ENCODE results near the gene BNC1. TPM values are rescaled to one million over a fixed set of nuclear protein-coding genes. Genes with fewer than 3 reads are reported as not detected.

Gene BNC1
- polyA plus RNA-seq, 1 of the 3 experiments (the other 2 are of a cell fraction) = not detected

GRCh38 chr15:83305704-83306291 lies 21.3 kb upstream of the BNC1 start:
- H3K9me2 ChIP-seq = no peaks in the 10 kb centered on the region
- H4K20me1 ChIP-seq (ENCODE audit: insufficient read depth) = no peaks in the 10 kb centered on the region
- H3K27me3 ChIP-seq (ENCODE audit: insufficient read depth) = peaks cover 7% of the 10 kb centered on the region; the same call in 1 of the 2 replicates
- no peaks in the 10 kb centered on the region for H3F3A ChIP-seq (replicated peaks; ENCODE audit: insufficient read depth)
- TF ChIP-seq RFX5 (IDR thresholded peaks at IDR 0.05; ENCODE audit: low read length) = no peak
- TF ChIP-seq USF2 (IDR thresholded peaks at IDR 0.05; ENCODE audit: borderline replicate concordance, low read depth, low read length) = no peak
- TF ChIP-seq ELF1 (IDR thresholded peaks at IDR 0.05) = no peak
- TF ChIP-seq PBX3 (IDR thresholded peaks at IDR 0.05) = no peak
- no peak for TF ChIP-seq GATA2 (CRISPR knock-in tag; IDR thresholded peaks at IDR 0.05)
- TF ChIP-seq RCOR1 (IDR thresholded peaks at IDR 0.05; ENCODE audit: low read length) = no peak
- peaks cover 0 to 8% of the 10 kb centered on the region in 2 experiments; a peak in 1 of 4 replicates for H3K4me1 ChIP-seq (ENCODE audit: control insufficient read depth in 1 of 2, insufficient read depth in 2 of 2, low read depth in 1 of 2, low read length in 1 of 2)
- no peaks in the 10 kb centered on the region for H3K9me3 ChIP-seq
- H3K4me3 ChIP-seq (ENCODE audit: low read depth in 2 of 2, low read length in 1 of 2) = no peak overlapping the region
- no peak overlapping the region for H3K9ac ChIP-seq
- CTCF ChIA-PET = no interaction called here
- H2AFZ ChIP-seq (ENCODE audit: low read depth) = no peak overlapping the region
- no peaks in the 10 kb centered on the region for H3K79me2 ChIP-seq (ENCODE audit: insufficient read depth)
- WGBS (ENCODE audit: low lambda C conversion rate) = 12% methylated on average over 11 of the region's 11 CpGs
- no peaks in the 10 kb centered on the region for H3K36me3 ChIP-seq (replicated peaks in 1 of 2; ENCODE audit: control insufficient read depth in 1 of 2, insufficient read depth in 2 of 2, low read length in 1 of 2)
- POLR2A ChIA-PET = no interaction called here
- no peak overlapping the region for H3K4me2 ChIP-seq
- DNase-seq = no peak
- H3K27ac ChIP-seq (ENCODE audit: low read depth in 2 of 2, low read length in 1 of 2) = no peak overlapping the region

- Histone ChIP-seq H2AFZ (ENCODE audit: low read depth) (no peak overlapping the region), H4K20me1 (ENCODE audit: insufficient read depth) (no peaks in the 10 kb centered on the region), H3K9me3 (no peaks in the 10 kb centered on the region), H3K4me2 (no peak overlapping the region), H3K79me2 (ENCODE audit: insufficient read depth) (no peaks in the 10 kb centered on the region), H3K36me3 (replicated peaks in 1 of 2; ENCODE audit: control insufficient read depth in 1 of 2, insufficient read depth in 2 of 2, low read length in 1 of 2) (no peaks in the 10 kb centered on the region), H3K4me3 (ENCODE audit: low read depth in 2 of 2, low read length in 1 of 2) (no peak overlapping the region), H3K9ac (no peak overlapping the region), H3F3A (replicated peaks; ENCODE audit: insufficient read depth) (no peaks in the 10 kb centered on the region), H3K27ac (ENCODE audit: low read depth in 2 of 2, low read length in 1 of 2) (no peak overlapping the region), H3K9me2 (no peaks in the 10 kb centered on the region), H3K27me3 (ENCODE audit: insufficient read depth) (peaks cover 7% of the 10 kb centered on the region; the same call in 1 of the 2 replicates), H3K4me1 (ENCODE audit: control insufficient read depth in 1 of 2, insufficient read depth in 2 of 2, low read depth in 1 of 2, low read length in 1 of 2) (peaks cover 0 to 8% of the 10 kb centered on the region in 2 experiments; a peak in 1 of 4 replicates)
- no peak for DNase-seq
- TF ChIP-seq GABPA (IDR thresholded peaks at IDR 0.05; ENCODE audit: low read depth) = no peak
- no peak for TF ChIP-seq FOXM1 (IDR thresholded peaks at IDR 0.05; ENCODE audit: low read depth)
- CTCF ChIA-PET = no interaction called here
- WGBS (ENCODE audit: low lambda C conversion rate) = 53% methylated on average over 9 of the region's 10 CpGs
- POLR2A ChIA-PET = no interaction called here
Observed at GRCh38 chr15:83304861-83305703, 20.6 kb upstream of the BNC1 start.

GRCh38 chr15:83303535-83303934 lies 19.1 kb upstream of the BNC1 start:
- Histone ChIP-seq H3K27me3 (ENCODE audit: insufficient read depth) (peaks cover 7% of the 10 kb centered on the region; the same call in 1 of the 2 replicates), H2AFZ (ENCODE audit: low read depth) (no peak overlapping the region), H3K4me2 (no peak overlapping the region), H3K4me3 (ENCODE audit: low read depth in 2 of 2, low read length in 1 of 2) (no peak overlapping the region), H3K9me2 (no peaks in the 10 kb centered on the region), H4K20me1 (ENCODE audit: insufficient read depth) (no peaks in the 10 kb centered on the region), H3K9me3 (no peaks in the 10 kb centered on the region), H3F3A (replicated peaks; ENCODE audit: insufficient read depth) (no peaks in the 10 kb centered on the region), H3K9ac (no peak overlapping the region), H3K79me2 (ENCODE audit: insufficient read depth) (no peaks in the 10 kb centered on the region), H3K36me3 (replicated peaks in 1 of 2; ENCODE audit: control insufficient read depth in 1 of 2, insufficient read depth in 2 of 2, low read length in 1 of 2) (no peaks in the 10 kb centered on the region), H3K27ac (ENCODE audit: low read depth in 2 of 2, low read length in 1 of 2) (no peak overlapping the region), H3K4me1 (ENCODE audit: control insufficient read depth in 1 of 2, insufficient read depth in 2 of 2, low read depth in 1 of 2, low read length in 1 of 2) (peaks cover 0 to 8% of the 10 kb centered on the region in 2 experiments; a peak in 1 of 4 replicates)
- CTCF ChIA-PET = no interaction called here
- POLR2A ChIA-PET = no interaction called here
- no peak for DNase-seq
- 39% methylated on average over 3 of the region's 3 CpGs for WGBS (ENCODE audit: low lambda C conversion rate)
- TF ChIP-seq NFIC (IDR thresholded peaks at IDR 0.05; ENCODE audit: borderline replicate concordance) (no peak), GABPA (IDR thresholded peaks at IDR 0.05; ENCODE audit: low read depth) (no peak), GATA2 (CRISPR knock-in tag; IDR thresholded peaks at IDR 0.05) (no peak), SIN3A (IDR thresholded peaks at IDR 0.05; ENCODE audit: borderline replicate concordance, low read depth, low read length) (no peak)

Measured in SK-N-SH (cell line).